ENCODE results near the gene XPA. TPM values are rescaled to one million over a fixed set of nuclear protein-coding genes. Genes with fewer than 3 reads are reported as not detected.

The XPA gene
- total RNA-seq, 1 donor from 2014 or later = 5.8 TPM

GRCh38 chr9:97630591-97630990 lies 66.5 kb downstream of the XPA start:
- H3K27ac ChIP-seq (replicated peaks) = no peak overlapping the region
- peaks cover 2% of the 10 kb centered on the region for H3K36me3 ChIP-seq
- intact Hi-C loops (cut with micrococcal nuclease) = no loop called here
- H3K27me3 ChIP-seq (ENCODE audit: low read depth) = no peaks in the 10 kb centered on the region
- DNase-seq = no peak
- no peak for TF ChIP-seq CTCF (IDR thresholded peaks at IDR 0.05; ENCODE audit: borderline replicate concordance)
- no peaks in the 10 kb centered on the region for H3K9me3 ChIP-seq (replicated peaks)
- H3K4me3 ChIP-seq = no peak overlapping the region
- H3K4me1 ChIP-seq = peaks cover 82% of the 10 kb centered on the region

DNA sequence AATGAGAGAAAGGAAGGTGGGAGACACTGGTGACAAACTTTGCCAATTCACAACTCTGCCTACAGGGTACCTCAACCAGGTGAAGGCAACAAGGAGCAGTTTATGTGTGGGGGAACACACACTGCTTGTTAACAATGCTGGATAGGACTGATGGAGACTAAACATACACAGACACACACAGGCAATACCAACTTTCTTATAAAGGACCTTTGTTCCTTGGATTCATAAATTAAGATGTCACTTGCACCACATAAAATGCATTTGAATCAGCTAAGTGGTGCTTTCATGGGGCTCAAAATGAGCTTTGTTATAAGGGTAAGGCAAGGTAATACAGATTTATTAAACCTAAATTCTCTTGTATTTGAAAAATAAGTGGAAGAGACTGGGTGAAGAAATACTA lies 68.0 kb downstream of the XPA start:
- Histone ChIP-seq H3K27ac (replicated peaks) (peak overlapping the region; percentile 76), H3K4me1 (peaks cover 71% of the 10 kb centered on the region)

DNA sequence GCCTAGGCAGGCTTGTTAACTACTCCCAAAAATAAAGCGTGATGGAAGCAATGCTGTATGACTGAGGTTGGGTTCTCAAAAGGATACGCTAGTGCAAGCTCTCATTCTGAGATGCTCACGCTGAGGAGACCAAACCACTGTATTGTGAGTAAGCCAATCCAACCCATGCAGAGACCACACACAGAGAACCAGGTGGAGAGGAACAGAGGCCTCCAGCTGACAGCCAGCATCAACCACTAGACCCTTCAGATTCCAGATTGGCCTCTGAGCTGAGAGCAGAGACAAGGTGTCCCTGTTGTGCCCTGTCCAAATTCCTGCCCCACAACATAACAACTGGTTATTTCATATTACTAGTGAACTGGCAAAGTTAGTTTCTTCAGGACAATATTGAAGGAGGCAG lies 68.5 kb downstream of the XPA start:
- H3K27me3 ChIP-seq (ENCODE audit: low read depth) = no peaks in the 10 kb centered on the region
- H3K9me3 ChIP-seq (replicated peaks) = no peaks in the 10 kb centered on the region
- H3K4me1 ChIP-seq = peaks cover 71% of the 10 kb centered on the region
- peaks cover 19% of the 10 kb centered on the region for H3K36me3 ChIP-seq
- no peak for TF ChIP-seq CTCF (IDR thresholded peaks at IDR 0.05; ENCODE audit: borderline replicate concordance)
- intact Hi-C loops (cut with micrococcal nuclease) = no loop called here
- no peak overlapping the region for H3K4me3 ChIP-seq
- DNase-seq = no peak
- peak overlapping the region; percentile 76 for H3K27ac ChIP-seq (replicated peaks)

More for the DNA sequence above, 68.0 kb downstream of the XPA start:
- H3K27me3 ChIP-seq (ENCODE audit: low read depth) = no peaks in the 10 kb centered on the region
- no peaks in the 10 kb centered on the region for H3K9me3 ChIP-seq (replicated peaks)
- TF ChIP-seq CTCF (IDR thresholded peaks at IDR 0.05; ENCODE audit: borderline replicate concordance) = no peak
- peaks cover 14% of the 10 kb centered on the region for H3K36me3 ChIP-seq
- intact Hi-C loops (cut with micrococcal nuclease) = no loop called here
- no peak overlapping the region for H3K4me3 ChIP-seq
- DNase-seq = no peak

DNA sequence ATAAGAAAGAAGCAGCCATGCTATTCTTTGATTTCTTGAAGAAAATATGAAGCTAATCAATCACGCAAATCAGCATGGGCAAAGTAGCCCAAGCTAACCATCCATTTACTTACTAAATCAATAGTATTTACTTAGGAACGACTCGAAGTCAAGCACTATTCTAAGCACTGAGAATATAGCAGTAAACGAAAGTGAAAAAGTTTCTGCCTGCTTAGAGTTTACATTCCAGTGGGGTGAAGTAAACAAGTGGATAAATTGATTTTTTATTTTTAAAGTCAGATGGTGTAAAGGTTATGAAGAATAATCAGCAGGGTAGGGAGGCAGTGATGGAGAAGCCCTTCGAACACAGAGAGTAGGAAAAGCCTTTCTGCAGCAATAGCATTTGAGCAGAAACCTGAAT lies 69.5 kb downstream of the XPA start:
- Histone ChIP-seq H3K27ac (replicated peaks) (peak overlapping the region; percentile 76), H3K9me3 (replicated peaks) (no peaks in the 10 kb centered on the region), H3K4me1 (peaks cover 80% of the 10 kb centered on the region)

GRCh38 chr9:97625620-97626019 lies 71.5 kb downstream of the XPA start:
- peak overlapping the region; percentile 76 for H3K27ac ChIP-seq (replicated peaks)
- no peak for TF ChIP-seq CTCF (IDR thresholded peaks at IDR 0.05; ENCODE audit: borderline replicate concordance)
- no peaks in the 10 kb centered on the region for H3K27me3 ChIP-seq (ENCODE audit: low read depth)
- H3K4me1 ChIP-seq = peaks cover 82% of the 10 kb centered on the region
- no peaks in the 10 kb centered on the region for H3K9me3 ChIP-seq (replicated peaks)
- DNase-seq = no peak
- peak overlapping the region; percentile 56 for H3K4me3 ChIP-seq
- intact Hi-C loops (cut with micrococcal nuclease) = no loop called here
- H3K36me3 ChIP-seq = peaks cover 48% of the 10 kb centered on the region

More for the DNA sequence above, 69.5 kb downstream of the XPA start:
- Histone ChIP-seq H3K36me3 (peaks cover 29% of the 10 kb centered on the region), H3K4me3 (no peak overlapping the region), H3K27me3 (ENCODE audit: low read depth) (no peaks in the 10 kb centered on the region)
- no peak for TF ChIP-seq CTCF (IDR thresholded peaks at IDR 0.05; ENCODE audit: borderline replicate concordance)
- intact Hi-C loops (cut with micrococcal nuclease) = no loop called here
- no peak for DNase-seq

Other genes starting within 250 kb of the XPA start
- gene TMOD1, start 195.7 kb downstream of the XPA start, total RNA-seq = 186 TPM
- gene TSTD2, start 64.0 kb downstream of the XPA start, total RNA-seq = 24.5 TPM
- 22.5 TPM for gene NCBP1, start 63.5 kb downstream of the XPA start, total RNA-seq
- not detected for gene FOXE1, start 155.9 kb upstream of the XPA start, total RNA-seq
- gene TRMO, start 225.2 kb upstream of the XPA start, total RNA-seq = 8.2 TPM
- 0.14 TPM for gene HEMGN, start 240.8 kb upstream of the XPA start, total RNA-seq

Measured in left ventricle myocardium inferior (tissue), 1 donor.